Measurements from ENCODE around the gene EFNA4. TPM values are rescaled to one million over a fixed set of nuclear protein-coding genes. Genes with fewer than 3 reads are reported as not detected.

EFNA4 gene
- polyA plus RNA-seq, 2 of the 4 experiments (the other 2 are of a cell fraction) = 3.1 to 8.7 TPM

DNA sequence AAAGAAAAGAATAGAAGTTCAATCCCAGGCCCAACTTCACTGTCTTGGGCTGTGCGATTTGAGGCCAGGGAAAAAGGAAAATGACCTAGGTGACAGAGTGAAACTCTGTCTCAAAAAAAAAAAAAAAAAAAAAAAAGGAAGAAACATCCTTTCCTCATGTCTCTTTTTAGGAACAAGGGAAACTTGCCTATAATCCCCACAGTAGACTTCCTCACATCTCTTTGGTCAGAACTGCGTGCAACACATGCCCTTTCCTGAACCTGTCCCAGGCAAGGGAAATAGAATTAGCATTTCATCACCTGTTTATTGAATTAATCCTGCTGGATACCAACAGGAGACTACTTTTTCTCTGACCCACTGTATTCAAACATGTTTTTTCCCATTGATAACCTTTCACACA lies 27.6 kb upstream of the EFNA4 start (continued):
- TF ChIP-seq, protein P1, sequence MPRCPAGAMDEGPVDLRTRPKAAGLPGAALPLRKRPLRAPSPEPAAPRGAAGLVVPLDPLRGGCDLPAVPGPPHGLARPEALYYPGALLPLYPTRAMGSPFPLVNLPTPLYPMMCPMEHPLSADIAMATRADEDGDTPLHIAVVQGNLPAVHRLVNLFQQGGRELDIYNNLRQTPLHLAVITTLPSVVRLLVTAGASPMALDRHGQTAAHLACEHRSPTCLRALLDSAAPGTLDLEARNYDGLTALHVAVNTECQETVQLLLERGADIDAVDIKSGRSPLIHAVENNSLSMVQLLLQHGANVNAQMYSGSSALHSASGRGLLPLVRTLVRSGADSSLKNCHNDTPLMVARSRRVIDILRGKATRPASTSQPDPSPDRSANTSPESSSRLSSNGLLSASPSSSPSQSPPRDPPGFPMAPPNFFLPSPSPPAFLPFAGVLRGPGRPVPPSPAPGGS (IDR thresholded peaks at IDR 0.05) = no peak
- TF ChIP-seq FOSB (CRISPR knock-in tag; IDR thresholded peaks at IDR 0.05) = no peak
- no peak for TF ChIP-seq USF2 (IDR thresholded peaks at IDR 0.05)
- TF ChIP-seq TFCP2L1 (CRISPR knock-in tag; IDR thresholded peaks at IDR 0.05) = no peak
- TF ChIP-seq EHF (CRISPR knock-in tag; IDR thresholded peaks at IDR 0.05) = no peak
- TF ChIP-seq, protein P2, sequence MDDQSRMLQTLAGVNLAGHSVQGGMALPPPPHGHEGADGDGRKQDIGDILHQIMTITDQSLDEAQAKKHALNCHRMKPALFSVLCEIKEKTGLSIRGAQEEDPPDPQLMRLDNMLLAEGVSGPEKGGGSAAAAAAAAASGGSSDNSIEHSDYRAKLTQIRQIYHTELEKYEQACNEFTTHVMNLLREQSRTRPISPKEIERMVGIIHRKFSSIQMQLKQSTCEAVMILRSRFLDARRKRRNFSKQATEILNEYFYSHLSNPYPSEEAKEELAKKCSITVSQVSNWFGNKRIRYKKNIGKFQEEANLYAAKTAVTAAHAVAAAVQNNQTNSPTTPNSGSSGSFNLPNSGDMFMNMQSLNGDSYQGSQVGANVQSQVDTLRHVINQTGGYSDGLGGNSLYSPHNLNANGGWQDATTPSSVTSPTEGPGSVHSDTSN (IDR thresholded peaks at IDR 0.05) = no peak
- TF ChIP-seq HOXB13 (CRISPR knock-in tag; IDR thresholded peaks at IDR 0.05; ENCODE audit: low read depth) = no peak

GRCh38 chr1:155037043-155037442 lies 26.5 kb upstream of the EFNA4 start:
- no peak for TF ChIP-seq MYC (IDR thresholded peaks at IDR 0.05; ENCODE audit: borderline replicate concordance, low read length)
- 89% methylated on average over 3 of the region's 3 CpGs for WGBS (ENCODE audit: missing lambda C conversion rate)
- ChIA-PET CTCF (no interaction called here), POLR2A (no interaction called here)
- DNase-seq (ENCODE audit: low read depth in 1 of 2, low spot score in 1 of 2) (no peak), ATAC-seq (no peak), FAIRE-seq (no peak)
- Histone ChIP-seq H3K4me1 (peaks cover 20% of the 10 kb centered on the region), H3K4me3 (no peak overlapping the region), H3K9me3 (no peaks in the 10 kb centered on the region), H3K4me2 (no peak overlapping the region), H3K27ac (peak overlapping the region in 1 of 2 experiments; percentile 62; a peak in 1 of 6 replicates)

DNA sequence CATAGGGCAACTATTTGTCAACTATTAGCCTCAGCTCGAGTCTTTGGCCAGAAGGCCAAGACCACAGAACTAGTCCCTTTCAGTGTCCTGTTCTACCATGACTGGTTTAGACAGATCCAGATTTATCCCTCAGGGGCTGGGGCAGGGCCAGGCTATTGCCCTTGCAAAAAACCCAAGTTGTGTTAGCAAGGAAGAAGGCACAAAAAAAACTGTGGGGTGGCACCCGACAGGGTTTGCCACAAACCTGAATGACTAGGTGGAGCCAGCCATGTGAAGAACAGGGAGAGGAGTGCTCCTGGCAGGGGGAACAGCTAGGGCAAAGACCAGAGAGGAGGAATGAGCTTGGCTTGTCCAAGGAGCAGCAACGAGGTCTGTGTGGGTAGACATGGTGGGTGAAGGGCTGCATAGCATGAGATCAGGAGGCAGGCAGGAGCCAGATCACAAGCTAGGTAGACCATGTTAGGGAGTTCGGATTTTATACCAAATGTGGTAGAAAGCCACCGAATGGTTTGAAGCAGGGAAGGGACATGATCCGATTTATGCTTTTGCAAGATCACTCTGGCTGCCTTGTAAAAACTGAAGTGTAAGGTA lies 25.6 kb upstream of the EFNA4 start:
- H3K4me3 ChIP-seq = no peak overlapping the region
- TF ChIP-seq, protein P1 (IDR thresholded peaks at IDR 0.05) = no peak
- TF ChIP-seq ESRRA (IDR thresholded peaks at IDR 0.05; ENCODE audit: borderline replicate concordance, low read length) (no peak), MAZ (IDR thresholded peaks at IDR 0.05; ENCODE audit: borderline replicate concordance, low read depth, low read length) (no peak), USF2 (IDR thresholded peaks at IDR 0.05) (no peak), RNF2 (IDR thresholded peaks at IDR 0.05; ENCODE audit: borderline replicate concordance, low read depth) (no peak), FOSL2 (IDR thresholded peaks at IDR 0.05) (no peak), FOSL2 (CRISPR knock-in tag; IDR thresholded peaks at IDR 0.05) (no peak), HDAC2 (IDR thresholded peaks at IDR 0.05) (no peak), HOXA7 (CRISPR knock-in tag; IDR thresholded peaks at IDR 0.05) (no peak), EHF (CRISPR knock-in tag; IDR thresholded peaks at IDR 0.05) (no peak), SREBF2 (IDR thresholded peaks at IDR 0.05) (no peak), SMC3 (IDR thresholded peaks at IDR 0.05) (no peak)
- TF ChIP-seq, protein P3, sequence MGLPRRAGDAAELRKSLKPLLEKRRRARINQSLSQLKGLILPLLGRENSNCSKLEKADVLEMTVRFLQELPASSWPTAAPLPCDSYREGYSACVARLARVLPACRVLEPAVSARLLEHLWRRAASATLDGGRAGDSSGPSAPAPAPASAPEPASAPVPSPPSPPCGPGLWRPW (IDR thresholded peaks at IDR 0.05) = no peak
- H3K9me3 ChIP-seq = no peaks in the 10 kb centered on the region
- H3K27ac ChIP-seq = peak overlapping the region; percentile 26 to 62; a peak in 3 of 6 replicates
- peak overlapping the region; percentile 45 for H3K4me2 ChIP-seq
- whole genome bisulfite sequencing (ENCODE audit: missing lambda C conversion rate) = 79% methylated on average over 6 of the region's 6 CpGs
- H3K4me1 ChIP-seq = peaks cover 20% of the 10 kb centered on the region
- POLR2A ChIA-PET = interaction anchor here (0.9 kb wide), 1 partner anchor 13 kb away, joined by 3 read pairs; the partner anchor contains the start of gene ADAM15
- CTCF ChIA-PET = interaction anchor here (1.4 to 1.8 kb wide), 2 partner anchors 47 to 135 kb away, joined by 3 to 4 read pairs; partner anchors contain the start of gene KRTCAP2
- no peak for DNase-seq (ENCODE audit: low read depth in 1 of 2, low spot score in 1 of 2)
- ATAC-seq = no peak
- FAIRE-seq = no peak

Measured in A549 (cell line).